ENCODE results near the gene NAT16. TPM values are rescaled to one million over a fixed set of nuclear protein-coding genes. Genes with fewer than 3 reads are reported as not detected.

NAT16 gene
- not detected in 2 replicates for total RNA-seq
- not detected for total RNA-seq (2013)
- not detected in 2 replicates for polyA plus RNA-seq
- polyA minus RNA-seq, result not detected in 2 replicates

DNA sequence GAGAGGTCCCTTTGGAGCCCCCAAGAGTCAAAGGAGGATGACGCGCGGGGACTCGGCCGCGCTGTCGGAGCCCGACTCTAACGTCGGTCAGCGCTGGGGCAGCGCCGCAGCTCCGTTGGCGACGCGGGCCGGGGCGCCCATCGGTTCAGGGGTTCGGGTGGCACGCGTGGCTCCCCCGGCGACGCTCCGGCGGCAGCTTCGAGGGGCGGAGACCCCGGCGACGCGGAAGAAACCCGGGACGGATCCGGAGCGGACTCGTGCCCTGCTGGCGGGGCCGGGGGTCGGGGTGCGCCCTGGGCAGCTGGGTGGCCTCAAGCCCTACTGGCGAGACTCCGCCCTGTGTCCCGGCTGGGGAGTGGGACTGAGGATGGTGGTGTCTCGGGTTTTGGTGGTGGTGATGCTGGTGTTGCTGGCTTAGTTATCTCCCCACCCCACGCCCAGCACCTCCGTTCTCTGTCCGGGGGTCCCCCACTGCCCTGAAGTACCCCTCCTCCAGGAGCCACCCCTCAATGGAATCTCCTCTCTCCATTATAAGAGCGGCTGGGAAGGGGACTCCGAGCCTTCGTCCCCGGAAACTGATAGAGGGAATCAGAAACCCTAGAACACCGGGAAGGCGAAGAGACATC is at the start of gene NAT16:
TSS of gene NAT16 (minus strand) at position 164 of the 626 bp plus-strand sequence. CDS start 5,486 bp downstream, outside the sequence.
- Mint-ChIP-seq H3K27me3 (peaks cover 65% of the 10 kb centered on the region), H3K4me1 (peaks cover 19% of the 10 kb centered on the region), H3K4me3 (peak within 1 kb of the TSS; percentile 73), H3K27ac (peak within 1 kb of the TSS; percentile 32), H3K9me3 (ENCODE audit: insufficient read depth) (no peaks in the 10 kb centered on the region)
- POLR2A ChIA-PET, result no interaction called here
- intact Hi-C loops (cut with micrococcal nuclease), result no loop called here
- Histone ChIP-seq H3K27me3 (replicated peaks in 1 of 4; ENCODE audit: control extremely low read depth in 1 of 4, control insufficient read depth in 3 of 4, insufficient read depth in 4 of 4, low read length in 3 of 4) (peaks cover 0 to 74% (median 40%) of the 10 kb centered on the region in 4 experiments), H3K4me2 (replicated peaks; ENCODE audit: low read depth, low read length, poor library complexity, severe bottlenecking) (peak within 1 kb of the TSS; percentile 66), H3K9ac (ENCODE audit: low read length) (peak within 1 kb of the TSS; percentile 26), H3K4me1 (ENCODE audit: control insufficient read depth in 2 of 2, insufficient read depth in 2 of 2, low read length in 2 of 2) (peaks cover 16 to 19% of the 10 kb centered on the region in 2 donors), H3K36me3 (replicated peaks in 1 of 2; ENCODE audit: control extremely low read depth in 1 of 2, control insufficient read depth in 1 of 2, extremely low read depth in 1 of 2, insufficient read depth in 2 of 2, low read length in 1 of 2) (no peaks in the 10 kb centered on the region), H4K20me1 (ENCODE audit: control insufficient read depth, insufficient read depth, low read length, poor library complexity, severe bottlenecking) (no peaks in the 10 kb centered on the region), H3K79me2 (ENCODE audit: control insufficient read depth, insufficient read depth, low read length) (no peaks in the 10 kb centered on the region), H2AFZ (ENCODE audit: insufficient read depth, low read depth, low read length, poor library complexity, severe bottlenecking) (peak within 1 kb of the TSS; percentile 10), H3K27ac (ENCODE audit: low read length in 2 of 2) (no peak within 1 kb of the TSS), H3K4me3 (ENCODE audit: control extremely low read depth in 1 of 5, extremely low read depth in 1 of 5, insufficient read depth in 1 of 5, low read depth in 2 of 5, low read length in 4 of 5) (peak within 1 kb of the TSS in 1 of 5 experiments; percentile 29), H3K9me3 (ENCODE audit: control extremely low read depth in 1 of 3, control insufficient read depth in 2 of 3, insufficient read depth in 1 of 3, low read length in 2 of 3) (no peaks in the 10 kb centered on the region)
- DNase-seq, result no peak
- CTCF ChIA-PET, result interaction anchor here (1.1 kb wide), 1 partner anchor 12 kb away, joined by 3 read pairs; no protein-coding TSS in a partner anchor
- no peak for ATAC-seq (ENCODE audit: low read depth)
- WGBS (ENCODE audit: insufficient coverage), result 4% methylated on average over 48 of the region's 56 CpGs
- TF ChIP-seq EZH2 (IDR thresholded peaks at IDR 0.05; ENCODE audit: borderline replicate concordance, insufficient read depth, low read depth, low read length, poor library complexity, severe bottlenecking) (peak; percentile 25), CTCF (IDR thresholded peaks at IDR 0.05) (no peak)

GRCh38 chr7:101226721-101227120 is 46.6 kb upstream of the NAT16 start:
- H3K4me3 Mint-ChIP-seq, result no peak overlapping the region
- H3K9me3 Mint-ChIP-seq (ENCODE audit: insufficient read depth), result no peaks in the 10 kb centered on the region
- ATAC-seq (ENCODE audit: low read depth) (no peak), DNase-seq (no peak)
- CTCF ChIA-PET, result interaction anchor here (1.6 to 2.1 kb wide), 2 partner anchors 17 to 56 kb away, joined by 5 read pairs; no protein-coding TSS in a partner anchor
- peaks cover 2% of the 10 kb centered on the region for H3K4me1 Mint-ChIP-seq
- intact Hi-C loops (cut with micrococcal nuclease), result no loop called here
- H3K36me3 ChIP-seq (replicated peaks in 1 of 2; ENCODE audit: control extremely low read depth in 1 of 2, control insufficient read depth in 1 of 2, extremely low read depth in 1 of 2, insufficient read depth in 2 of 2, low read length in 1 of 2), result peaks cover 3 to 44% of the 10 kb centered on the region in 2 experiments
- H2AFZ ChIP-seq (ENCODE audit: insufficient read depth, low read depth, low read length, poor library complexity, severe bottlenecking), result no peak overlapping the region
- no peaks in the 10 kb centered on the region for H3K9me3 ChIP-seq (ENCODE audit: control extremely low read depth in 1 of 3, control insufficient read depth in 2 of 3, insufficient read depth in 1 of 3, low read length in 2 of 3)
- TF ChIP-seq EZH2 (IDR thresholded peaks at IDR 0.05; ENCODE audit: borderline replicate concordance, insufficient read depth, low read depth, low read length, poor library complexity, severe bottlenecking) (no peak), CTCF (IDR thresholded peaks at IDR 0.05) (no peak)
- H3K4me3 ChIP-seq (ENCODE audit: control extremely low read depth in 1 of 5, extremely low read depth in 1 of 5, insufficient read depth in 1 of 5, low read depth in 2 of 5, low read length in 4 of 5), result no peak overlapping the region
- WGBS (ENCODE audit: insufficient coverage), result 99% methylated on average over 8 of the region's 9 CpGs
- peaks cover 6% of the 10 kb centered on the region for H3K79me2 ChIP-seq (ENCODE audit: control insufficient read depth, insufficient read depth, low read length)
- H3K4me2 ChIP-seq (replicated peaks; ENCODE audit: low read depth, low read length, poor library complexity, severe bottlenecking), result no peak overlapping the region
- H3K27me3 Mint-ChIP-seq, result no peaks in the 10 kb centered on the region
- no peak overlapping the region for H3K27ac Mint-ChIP-seq
- H3K9ac ChIP-seq (ENCODE audit: low read length), result no peak overlapping the region
- no peaks in the 10 kb centered on the region for H3K4me1 ChIP-seq (ENCODE audit: control insufficient read depth in 2 of 2, insufficient read depth in 2 of 2, low read length in 2 of 2)
- H4K20me1 ChIP-seq (ENCODE audit: control insufficient read depth, insufficient read depth, low read length, poor library complexity, severe bottlenecking), result peaks cover 19% of the 10 kb centered on the region
- H3K27me3 ChIP-seq (replicated peaks in 1 of 4; ENCODE audit: control extremely low read depth in 1 of 4, control insufficient read depth in 3 of 4, insufficient read depth in 4 of 4, low read length in 3 of 4), result no peaks in the 10 kb centered on the region
- H3K27ac ChIP-seq (ENCODE audit: low read length in 2 of 2), result no peak overlapping the region
- POLR2A ChIA-PET, result no interaction called here

All from B cell (primary cell).